ENCODE data around the gene DMD. TPM values are rescaled to one million over a fixed set of nuclear protein-coding genes. Genes with fewer than 3 reads are reported as not detected.

The DMD gene
- total RNA-seq, 1 donor from 2014 or later: 1.7 TPM

GRCh38 chrX:31269914-31270313 lies 1941.4 kb downstream of the DMD start:
- Mint-ChIP-seq H3K4me3 (ENCODE audit: unreplicated experiment) (no peak overlapping the region), H3K27ac (ENCODE audit: unreplicated experiment) (no peak overlapping the region), H3K9me3 (ENCODE audit: unreplicated experiment) (no peaks in the 10 kb centered on the region), H3K27me3 (ENCODE audit: unreplicated experiment) (no peaks in the 10 kb centered on the region), H3K36me3 (ENCODE audit: unreplicated experiment) (no peaks in the 10 kb centered on the region), H3K4me1 (ENCODE audit: low read depth, unreplicated experiment) (peaks cover 2% of the 10 kb centered on the region)
- DNase-seq: no peak
- TF ChIP-seq CTCF (IDR thresholded peaks at IDR 0.05; ENCODE audit: partially characterized antibody, unreplicated experiment): no peak

- no peak for DNase-seq
- Mint-ChIP-seq H3K4me1 (ENCODE audit: low read depth, unreplicated experiment) (no peaks in the 10 kb centered on the region), H3K9me3 (ENCODE audit: unreplicated experiment) (no peaks in the 10 kb centered on the region), H3K27ac (ENCODE audit: unreplicated experiment) (no peak overlapping the region), H3K27me3 (ENCODE audit: unreplicated experiment) (no peaks in the 10 kb centered on the region), H3K4me3 (ENCODE audit: unreplicated experiment) (no peak overlapping the region), H3K36me3 (ENCODE audit: unreplicated experiment) (no peaks in the 10 kb centered on the region)
- no peak for TF ChIP-seq CTCF (IDR thresholded peaks at IDR 0.05; ENCODE audit: partially characterized antibody, unreplicated experiment)
Observed at GRCh38 chrX:31268359-31268758, 1943.0 kb downstream of the DMD start.

- H3K4me3 Mint-ChIP-seq (ENCODE audit: unreplicated experiment): peak overlapping the region; percentile 78
- no peaks in the 10 kb centered on the region for H3K9me3 Mint-ChIP-seq (ENCODE audit: unreplicated experiment)
- peak; percentile 40 for DNase-seq
- H3K27me3 Mint-ChIP-seq (ENCODE audit: unreplicated experiment): no peaks in the 10 kb centered on the region
- no peaks in the 10 kb centered on the region for H3K4me1 Mint-ChIP-seq (ENCODE audit: low read depth, unreplicated experiment)
- H3K36me3 Mint-ChIP-seq (ENCODE audit: unreplicated experiment): no peaks in the 10 kb centered on the region
- H3K27ac Mint-ChIP-seq (ENCODE audit: unreplicated experiment): no peak overlapping the region
- no peak for TF ChIP-seq CTCF (IDR thresholded peaks at IDR 0.05; ENCODE audit: partially characterized antibody, unreplicated experiment)
Observed at GRCh38 chrX:31266203-31267076, 1944.9 kb downstream of the DMD start.

- H3K4me1 Mint-ChIP-seq (ENCODE audit: low read depth, unreplicated experiment): no peaks in the 10 kb centered on the region
- no peak overlapping the region for H3K27ac Mint-ChIP-seq (ENCODE audit: unreplicated experiment)
- no peaks in the 10 kb centered on the region for H3K27me3 Mint-ChIP-seq (ENCODE audit: unreplicated experiment)
- no peak overlapping the region for H3K4me3 Mint-ChIP-seq (ENCODE audit: unreplicated experiment)
- no peaks in the 10 kb centered on the region for H3K9me3 Mint-ChIP-seq (ENCODE audit: unreplicated experiment)
- DNase-seq: no peak
- no peak for TF ChIP-seq CTCF (IDR thresholded peaks at IDR 0.05; ENCODE audit: partially characterized antibody, unreplicated experiment)
- no peaks in the 10 kb centered on the region for H3K36me3 Mint-ChIP-seq (ENCODE audit: unreplicated experiment)
Observed at GRCh38 chrX:31265383-31265782, 1946.0 kb downstream of the DMD start.

- no peak for TF ChIP-seq CTCF (IDR thresholded peaks at IDR 0.05; ENCODE audit: partially characterized antibody, unreplicated experiment)
- Mint-ChIP-seq H3K4me1 (ENCODE audit: low read depth, unreplicated experiment) (no peaks in the 10 kb centered on the region), H3K4me3 (ENCODE audit: unreplicated experiment) (no peak overlapping the region), H3K27ac (ENCODE audit: unreplicated experiment) (no peak overlapping the region), H3K36me3 (ENCODE audit: unreplicated experiment) (no peaks in the 10 kb centered on the region), H3K27me3 (ENCODE audit: unreplicated experiment) (no peaks in the 10 kb centered on the region), H3K9me3 (ENCODE audit: unreplicated experiment) (no peaks in the 10 kb centered on the region)
- DNase-seq: no peak
Observed at GRCh38 chrX:31260351-31260750, 1951.0 kb downstream of the DMD start.
